Progenitor cell of endocrine pancreas (in vitro differentiated cells): ENCODE measurements around the gene SLC15A1. TPM values are rescaled to one million over a fixed set of nuclear protein-coding genes. Genes with fewer than 3 reads are reported as not detected.

Experiments used
- DNase-seq: peaks from one replicate; pipeline ENCODE4 v3.0.0; 2021; ENCODE audit warnings: low spot score; ENCODE audit not compliant: unreplicated experiment
- H3K27ac Mint-ChIP-seq: 2 replicates; pipeline ENCODE4 v1.8.0; 2021; ENCODE audit warnings: mild to moderate bottlenecking, moderate library complexity, mixed read lengths
- H3K27me3 Mint-ChIP-seq: 2 replicates; pipeline ENCODE4 v1.8.0; 2021; ENCODE audit warnings: mixed read lengths
- H3K36me3 Mint-ChIP-seq: 2 replicates; pipeline ENCODE4 v1.8.0; 2022; ENCODE audit warnings: mixed read lengths; ENCODE audit not compliant: insufficient read depth
- H3K4me1 Mint-ChIP-seq: 2 replicates; pipeline ENCODE4 v1.8.0; 2021; ENCODE audit warnings: low read depth, mixed read lengths
- H3K4me3 Mint-ChIP-seq: 2 replicates; pipeline ENCODE4 v1.8.0; 2021; ENCODE audit warnings: low read depth, mild to moderate bottlenecking, moderate library complexity, mixed read lengths
- H3K9me3 Mint-ChIP-seq: 2 replicates; pipeline ENCODE4 v1.8.0; 2021; ENCODE audit warnings: low read depth, mixed read lengths
- CTCF ChIP-seq: fragments of 200-600 bp; sonication (generic); IDR thresholded peaks from one replicate; pipeline ENCODE4 v1.5.0; 2021; ENCODE audit warnings: antibody characterized with exemption, mild to moderate bottlenecking; ENCODE audit not compliant: unreplicated experiment
- total RNA-seq: library from RNA; stranded (reverse); gene quantifications from 2 replicates; pipeline ENCODE4 v1.2.1, GENCODE V29; 2021

SLC15A1 gene
- total RNA-seq, 1 donor from 2014 or later: 0.53 TPM

- Mint-ChIP-seq H3K4me1 (peaks cover 2% of the 10 kb centered on the region), H3K9me3 (peaks cover 5% of the 10 kb centered on the region), H3K4me3 (peak overlapping the region; percentile 68), H3K36me3 (peaks cover 3% of the 10 kb centered on the region), H3K27ac (peak overlapping the region; percentile 29), H3K27me3 (peaks cover 56% of the 10 kb centered on the region)
- TF ChIP-seq CTCF: no peak
- no peak for DNase-seq
These were observed 508 bp downstream of the SLC15A1 start for GRCh38 chr13:98751861-98752466.

GRCh38 chr13:98751367-98751782 is 1.1 kb downstream of the SLC15A1 start:
- peaks cover 2% of the 10 kb centered on the region for H3K4me1 Mint-ChIP-seq

DNA sequence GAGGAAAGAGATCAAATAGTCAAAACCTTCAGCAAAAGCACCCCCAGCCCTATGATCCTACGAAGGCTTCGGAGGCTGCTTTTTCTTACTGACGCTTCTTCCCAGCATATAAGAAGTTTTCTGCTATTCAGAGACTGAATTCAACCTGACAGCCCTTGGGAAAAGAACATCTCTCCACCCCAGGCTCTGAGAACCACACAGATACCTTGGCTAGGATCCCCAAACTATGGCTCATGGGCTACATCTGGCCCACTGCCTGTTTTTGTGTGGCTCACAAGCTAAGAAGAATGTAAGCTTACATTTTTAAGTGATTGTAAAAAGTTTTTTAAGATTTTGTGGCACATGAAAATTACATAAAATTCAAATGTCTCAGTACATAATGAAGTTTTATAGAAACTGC is 3.0 kb downstream of the SLC15A1 start:
- no peak for DNase-seq
- peaks cover 3% of the 10 kb centered on the region for H3K36me3 Mint-ChIP-seq
- no peak overlapping the region for H3K27ac Mint-ChIP-seq
- no peak overlapping the region for H3K4me3 Mint-ChIP-seq
- H3K4me1 Mint-ChIP-seq: peaks cover 2% of the 10 kb centered on the region
- peaks cover 5% of the 10 kb centered on the region for H3K9me3 Mint-ChIP-seq
- peaks cover 42% of the 10 kb centered on the region for H3K27me3 Mint-ChIP-seq
- no peak for TF ChIP-seq CTCF

More at GRCh38 chr13:98751367-98751782, 1.1 kb downstream of the SLC15A1 start:
- DNase-seq: no peak
- TF ChIP-seq CTCF: no peak
- no peak overlapping the region for H3K27ac Mint-ChIP-seq
- H3K27me3 Mint-ChIP-seq: peaks cover 52% of the 10 kb centered on the region
- peak overlapping the region; percentile 57 for H3K4me3 Mint-ChIP-seq
- peaks cover 3% of the 10 kb centered on the region for H3K36me3 Mint-ChIP-seq
- H3K9me3 Mint-ChIP-seq: peaks cover 5% of the 10 kb centered on the region

- no peak for DNase-seq
- no peak for TF ChIP-seq CTCF
- no peaks in the 10 kb centered on the region for H3K9me3 Mint-ChIP-seq
- H3K27me3 Mint-ChIP-seq: peaks cover 30% of the 10 kb centered on the region
- H3K36me3 Mint-ChIP-seq: no peaks in the 10 kb centered on the region
- H3K4me3 Mint-ChIP-seq: no peak overlapping the region
- peaks cover 2% of the 10 kb centered on the region for H3K4me1 Mint-ChIP-seq
- no peak overlapping the region for H3K27ac Mint-ChIP-seq
These were observed 5.5 kb downstream of the SLC15A1 start for GRCh38 chr13:98746968-98747367.

DNA sequence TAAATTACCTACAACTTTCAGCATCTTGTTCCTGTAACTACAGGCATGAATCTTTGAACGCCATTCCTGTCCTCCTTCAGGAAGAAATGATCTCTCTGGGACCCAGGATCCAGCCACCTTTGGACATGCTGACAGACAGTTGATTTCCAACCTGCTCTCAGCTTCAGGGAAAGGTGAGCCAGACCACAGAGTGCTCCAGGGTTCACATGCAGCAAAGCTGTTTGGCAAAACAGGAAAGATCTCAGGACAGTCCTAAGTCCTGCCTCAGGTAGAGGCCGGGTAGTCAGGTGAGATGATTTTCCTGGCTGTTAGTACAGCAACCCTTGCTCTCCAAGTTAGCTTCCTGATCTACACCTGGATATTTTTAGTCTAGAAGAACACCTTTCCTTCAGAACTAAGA is 9.1 kb downstream of the SLC15A1 start:
- H3K4me3 Mint-ChIP-seq: no peak overlapping the region
- no peak for DNase-seq
- no peak overlapping the region for H3K27ac Mint-ChIP-seq
- H3K36me3 Mint-ChIP-seq: no peaks in the 10 kb centered on the region
- TF ChIP-seq CTCF: no peak
- H3K9me3 Mint-ChIP-seq: peaks cover 4% of the 10 kb centered on the region
- H3K27me3 Mint-ChIP-seq: peaks cover 2% of the 10 kb centered on the region
- H3K4me1 Mint-ChIP-seq: no peaks in the 10 kb centered on the region
